Measurements from ENCODE around the gene NR1H4.

DNA sequence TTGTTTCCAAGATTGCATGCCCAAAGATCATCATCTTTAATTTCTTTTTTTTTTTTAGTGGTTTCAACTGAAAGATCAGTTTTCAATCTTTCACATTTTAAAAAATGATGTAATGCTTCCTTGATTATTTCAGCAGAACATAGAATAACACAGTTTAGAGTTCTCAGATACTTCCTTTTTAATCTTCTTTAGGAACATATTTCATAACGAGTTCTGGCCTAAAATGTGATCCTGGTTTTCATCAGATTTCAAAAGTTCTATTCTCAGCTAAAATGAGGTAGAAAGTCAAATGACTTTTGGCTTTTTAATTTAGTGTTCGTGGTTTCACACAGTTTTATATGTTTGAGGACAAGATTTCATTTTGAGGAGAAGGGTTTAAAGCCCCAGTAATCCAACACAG lies 40.0 kb upstream of the NR1H4 start:
- TF ChIP-seq, protein P1, sequence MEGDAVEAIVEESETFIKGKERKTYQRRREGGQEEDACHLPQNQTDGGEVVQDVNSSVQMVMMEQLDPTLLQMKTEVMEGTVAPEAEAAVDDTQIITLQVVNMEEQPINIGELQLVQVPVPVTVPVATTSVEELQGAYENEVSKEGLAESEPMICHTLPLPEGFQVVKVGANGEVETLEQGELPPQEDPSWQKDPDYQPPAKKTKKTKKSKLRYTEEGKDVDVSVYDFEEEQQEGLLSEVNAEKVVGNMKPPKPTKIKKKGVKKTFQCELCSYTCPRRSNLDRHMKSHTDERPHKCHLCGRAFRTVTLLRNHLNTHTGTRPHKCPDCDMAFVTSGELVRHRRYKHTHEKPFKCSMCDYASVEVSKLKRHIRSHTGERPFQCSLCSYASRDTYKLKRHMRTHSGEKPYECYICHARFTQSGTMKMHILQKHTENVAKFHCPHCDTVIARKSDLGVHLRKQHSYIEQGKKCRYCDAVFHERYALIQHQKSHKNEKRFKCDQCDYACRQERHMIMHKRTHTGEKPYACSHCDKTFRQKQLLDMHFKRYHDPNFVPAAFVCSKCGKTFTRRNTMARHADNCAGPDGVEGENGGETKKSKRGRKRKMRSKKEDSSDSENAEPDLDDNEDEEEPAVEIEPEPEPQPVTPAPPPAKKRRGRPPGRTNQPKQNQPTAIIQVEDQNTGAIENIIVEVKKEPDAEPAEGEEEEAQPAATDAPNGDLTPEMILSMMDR (IDR thresholded peaks at IDR 0.05) = no peak
- TF ChIP-seq POLR2A (IDR thresholded peaks at IDR 0.05; ENCODE audit: low read depth) = no peak
- no peak for TF ChIP-seq POLR2AphosphoS5 (IDR thresholded peaks at IDR 0.05)
- no peak for TF ChIP-seq EP300 (IDR thresholded peaks at IDR 0.05)
